HG02885 (cell line): Measurements from ENCODE around the gene WRAP73.
"Not testable (repeated sequence)": the region's sequence is repeated elsewhere in the genome, so short reads cannot be mapped to it uniquely, and the experiment has no call there.

Experiments
- ATAC-seq: cut with Tn5 transposase; IDR thresholded peaks from one replicate; pipeline ENCODE4 v1.9.1; 2021; ENCODE audit warnings: mild to moderate bottlenecking; ENCODE audit not compliant: unreplicated experiment, poor library complexity

The WRAP73 gene

DNA sequence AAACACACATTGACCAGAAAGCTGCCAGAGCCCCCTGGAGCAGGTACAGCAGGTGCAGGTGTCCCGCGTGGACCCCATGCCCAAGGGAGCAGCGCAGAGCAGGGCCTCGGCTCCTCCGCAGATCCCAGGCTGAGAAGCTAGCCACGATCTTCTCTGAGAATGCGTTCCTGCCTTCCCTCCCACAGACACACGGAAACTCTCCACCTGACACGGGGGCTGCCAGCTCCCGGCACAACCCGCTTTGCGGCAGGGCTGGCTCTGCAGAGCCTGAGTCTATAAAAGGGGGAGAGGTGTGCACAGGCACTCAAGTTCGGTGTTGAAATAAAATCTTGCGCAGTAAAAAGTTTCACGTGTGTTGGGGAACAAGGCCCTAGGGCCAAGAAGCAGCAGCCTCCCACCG, 48.2 kb downstream of the WRAP73 start:
- no peak for ATAC-seq

DNA sequence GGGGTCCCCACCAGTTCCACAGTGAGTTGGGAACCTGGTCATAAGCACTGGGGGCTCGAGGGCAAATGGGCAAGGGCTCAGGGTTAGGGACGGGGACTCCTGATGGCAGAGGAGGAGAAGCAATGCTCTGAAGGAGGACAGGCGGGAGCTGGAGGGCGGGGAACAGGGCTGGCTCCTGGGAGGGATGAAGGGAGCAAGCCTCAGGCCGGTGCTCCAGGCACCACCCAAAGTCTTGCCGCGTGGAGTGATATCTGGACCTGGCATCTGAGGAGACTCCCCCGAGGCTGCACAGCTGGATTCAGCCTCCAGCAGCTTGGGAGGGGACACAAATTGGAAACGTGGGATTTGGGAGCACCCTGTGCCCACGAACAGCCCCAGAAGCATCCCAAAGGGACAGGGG, 49.5 kb downstream of the WRAP73 start:
- ATAC-seq, result no peak

GRCh38 chr1:3599816-3600215, 50.1 kb downstream of the WRAP73 start:
- no peak for ATAC-seq

DNA sequence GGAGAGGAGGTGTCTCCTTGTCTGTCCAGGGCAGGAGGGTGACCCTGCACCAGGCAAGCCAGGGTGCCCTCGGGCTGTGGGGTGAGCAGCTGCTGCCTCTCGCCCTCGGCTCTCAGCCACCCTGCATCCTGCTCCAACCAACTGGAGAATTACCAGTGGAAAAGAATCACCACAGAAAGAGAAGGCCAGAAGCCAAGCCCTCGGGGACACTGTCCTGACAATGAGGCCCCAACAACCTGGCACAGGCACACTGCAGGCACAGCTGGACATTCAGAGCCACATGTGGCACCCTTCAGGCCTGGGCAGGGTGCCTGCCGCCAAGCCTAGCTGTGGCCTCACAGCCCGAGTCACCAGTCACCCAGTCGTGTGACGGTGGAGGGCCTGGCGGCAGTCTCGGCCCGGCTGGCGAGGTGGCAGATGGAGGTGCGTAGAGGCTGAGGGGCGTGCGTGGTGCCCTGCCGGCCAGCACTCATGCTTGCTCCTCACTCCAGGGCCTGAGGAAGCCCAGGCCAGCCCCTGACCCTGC, 50.6 kb downstream of the WRAP73 start:
- no peak for ATAC-seq

DNA sequence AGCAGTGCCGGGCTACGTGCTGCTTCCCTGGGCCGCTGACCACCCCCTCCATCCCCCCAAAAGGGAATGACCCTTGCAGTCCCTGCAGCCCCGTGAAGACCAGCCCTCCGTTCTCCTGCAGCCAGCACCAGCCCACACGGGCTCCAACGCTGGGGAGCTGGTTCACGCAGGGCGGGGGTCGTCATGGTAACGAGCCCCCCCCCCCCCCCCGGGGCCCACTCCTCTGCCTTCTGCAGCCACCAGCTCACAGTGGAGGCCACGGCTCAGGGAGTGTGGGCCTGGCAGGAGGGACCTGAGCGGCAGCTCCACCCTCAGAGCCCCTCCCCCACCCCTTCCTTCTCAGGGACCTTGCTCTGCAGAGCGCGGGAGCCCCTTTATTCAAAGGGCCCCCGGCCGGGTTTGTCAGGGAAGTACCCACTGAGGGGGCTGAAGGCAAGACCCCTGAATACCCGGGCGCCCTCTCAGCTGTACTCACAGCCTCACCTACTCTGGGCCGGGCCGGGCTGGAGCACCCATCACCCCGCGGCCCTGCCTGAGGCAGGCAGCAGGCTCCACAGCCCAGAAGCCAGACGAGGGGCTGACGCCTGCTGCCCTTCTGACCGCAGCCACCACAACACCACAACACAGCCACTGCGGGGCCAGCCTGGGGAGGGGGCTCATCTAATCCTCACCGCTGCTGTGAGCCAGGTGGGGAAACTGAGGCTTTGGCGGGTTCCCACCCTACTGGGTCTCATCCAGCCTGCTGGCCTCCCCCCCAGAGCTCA, 51.2 kb downstream of the WRAP73 start:
- no peak for ATAC-seq

GRCh38 chr1:3598051-3598491, 51.8 kb downstream of the WRAP73 start:
- no peak for ATAC-seq

GRCh38 chr1:3597599-3597964, 52.3 kb downstream of the WRAP73 start:
- ATAC-seq, result no peak

DNA sequence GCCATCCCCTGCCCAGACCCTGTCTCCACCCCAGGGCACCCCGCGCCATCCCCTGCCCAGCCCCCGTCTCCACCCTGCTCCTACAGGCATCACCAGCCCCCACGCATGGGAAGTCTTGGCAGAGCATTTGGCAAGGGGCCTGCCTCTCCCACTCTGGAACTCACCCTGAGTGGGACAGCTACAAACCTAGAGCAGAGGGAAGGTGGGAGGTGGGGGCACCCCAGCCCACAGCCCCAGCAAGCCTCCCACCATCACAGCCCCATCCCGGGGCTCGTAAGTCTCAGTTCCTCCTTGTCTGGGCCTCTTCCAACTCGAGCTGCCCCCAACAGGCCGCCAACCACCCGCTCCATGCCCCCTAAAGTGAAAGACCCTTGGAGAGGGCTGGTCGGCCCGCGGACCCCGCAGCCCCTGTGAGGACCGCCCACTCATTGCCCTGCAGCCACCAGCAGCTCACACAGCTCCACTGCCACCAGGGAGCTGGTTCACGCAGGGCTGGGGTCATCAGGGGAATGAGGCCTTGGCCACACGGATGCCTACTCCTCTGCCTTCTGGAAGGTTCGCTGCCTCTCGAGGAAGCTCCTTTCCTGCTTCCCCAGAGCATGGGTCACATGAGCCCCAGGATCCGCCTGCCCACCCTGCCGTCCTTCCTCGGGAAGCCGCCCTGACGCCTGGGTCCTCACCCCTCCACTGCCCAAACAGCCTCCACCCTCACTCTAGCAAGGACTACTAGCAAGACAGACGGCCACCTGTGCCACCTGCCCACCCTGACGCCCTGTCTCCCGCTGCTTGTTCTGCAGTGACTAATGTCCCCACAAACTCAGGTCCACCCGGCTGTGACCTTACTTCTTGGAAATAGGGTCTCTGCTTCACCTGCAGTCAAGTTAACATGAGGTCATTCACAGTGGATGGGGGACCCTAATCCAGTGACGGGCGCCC, 53.0 kb downstream of the WRAP73 start:
- no peak for ATAC-seq

DNA sequence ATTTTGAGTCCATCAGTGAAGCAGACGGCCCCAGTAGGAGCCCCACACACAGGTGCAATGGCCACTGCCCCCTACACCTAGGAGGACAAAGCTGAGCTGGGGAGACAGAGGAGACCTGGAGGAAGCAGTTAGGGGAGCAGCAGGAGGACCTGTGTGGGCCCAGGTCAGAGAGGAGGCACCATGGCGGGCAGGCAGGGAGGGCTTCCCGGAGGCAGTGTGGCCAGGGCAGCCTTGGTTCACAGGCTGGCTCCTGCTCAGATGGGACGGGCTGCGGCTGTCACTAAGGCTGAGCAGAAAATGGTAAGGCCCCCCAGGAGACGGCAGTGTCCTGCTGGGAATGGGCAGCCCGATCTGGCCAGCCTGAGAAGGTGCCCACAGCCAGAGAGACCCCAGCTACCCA, 54.0 kb downstream of the WRAP73 start:
- no peak for ATAC-seq

GRCh38 chr1:3594706-3595377, 55.1 kb downstream of the WRAP73 start:
- ATAC-seq, result no peak

DNA sequence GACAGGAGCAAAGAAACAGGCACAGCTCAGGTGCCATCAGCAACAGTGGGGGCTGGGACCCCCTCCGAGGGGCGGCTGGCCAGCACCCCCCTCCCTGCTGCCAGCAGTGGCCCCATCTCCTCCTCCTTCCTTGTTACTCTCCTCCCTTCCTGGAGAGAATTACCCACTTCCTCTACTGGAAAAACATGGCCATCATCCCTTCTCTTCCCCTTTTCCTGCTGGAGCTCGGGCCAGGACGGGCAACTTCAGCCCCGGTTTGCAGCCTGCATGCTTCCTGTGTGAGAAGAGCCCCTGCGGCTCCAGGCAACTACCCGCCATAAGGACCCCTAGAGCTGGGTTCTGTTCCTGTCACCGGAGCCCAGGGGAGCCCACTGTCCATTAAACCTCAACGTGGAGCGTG, 56.2 kb downstream of the WRAP73 start:
- ATAC-seq, result no peak

GRCh38 chr1:3593334-3593733, 56.6 kb downstream of the WRAP73 start:
- ATAC-seq, result no peak

- ATAC-seq, result no peak
These were observed 58.7 kb downstream of the WRAP73 start for GRCh38 chr1:3590951-3591865.

- ATAC-seq, result no peak
These were observed 59.7 kb downstream of the WRAP73 start for GRCh38 chr1:3590139-3590763.

- no peak for ATAC-seq
These were observed 61.5 kb downstream of the WRAP73 start for GRCh38 chr1:3588395-3588794.

GRCh38 chr1:3586986-3587759, 62.7 kb downstream of the WRAP73 start:
- ATAC-seq, result no peak

GRCh38 chr1:3585940-3586568, 63.8 kb downstream of the WRAP73 start:
- ATAC-seq, result no peak

DNA sequence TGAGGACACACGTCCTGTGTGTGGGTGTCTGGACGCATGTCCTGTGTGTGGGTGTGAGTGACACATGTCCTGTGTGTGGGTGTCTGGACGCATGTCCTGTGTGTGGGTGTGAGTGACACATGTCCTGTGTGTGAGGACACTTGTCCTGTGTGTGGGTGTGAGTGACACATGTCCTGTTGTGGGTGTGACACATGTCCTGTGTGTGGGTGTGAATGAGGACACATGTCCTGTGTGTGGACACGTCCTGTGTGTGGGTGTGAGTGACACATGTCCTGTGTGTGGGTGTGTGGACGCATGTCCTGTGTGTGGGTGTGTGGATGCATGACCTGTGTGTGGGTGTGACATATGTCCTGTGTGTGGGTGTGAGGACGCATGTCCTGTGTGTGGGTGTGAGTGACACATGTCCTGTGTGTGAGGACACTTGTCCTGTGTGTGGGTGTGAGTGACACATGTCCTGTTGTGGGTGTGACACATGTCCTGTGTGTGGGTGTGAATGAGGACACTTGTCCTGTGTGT, 64.5 kb downstream of the WRAP73 start:
- not testable (repeated sequence) for ATAC-seq
